ENCODE data around the gene TSTD2.
"Not testable (repeated sequence)": the region's sequence is repeated elsewhere in the genome, so short reads cannot be mapped to it uniquely, and the experiment has no call there.

- TF ChIP-seq CTCF (IDR thresholded peaks at IDR 0.05; ENCODE audit: insufficient read depth, low read length, poor library complexity, severe bottlenecking); EZH2phosphoT487 (conservative IDR thresholded peaks at IDR 0.05; ENCODE audit: low read length): not testable (repeated sequence)
Observed at GRCh38 chr9:97574921-97575672, 58.1 kb downstream of the TSTD2 start.

Measured in SU-DHL-6 (cell line).